Measurements from ENCODE around the gene INTS13. TPM values are rescaled to one million over a fixed set of nuclear protein-coding genes. Genes with fewer than 3 reads are reported as not detected.
A peak's percentile ranks its signal among the peaks of the same experiment; 100 is the strongest.

The INTS13 gene
- total and polyA plus RNA-seq, 2 donors (not counting 3 experiments of a cell fraction or from before 2014, with no cell fraction given) = 8.7 to 35.9 TPM

DNA sequence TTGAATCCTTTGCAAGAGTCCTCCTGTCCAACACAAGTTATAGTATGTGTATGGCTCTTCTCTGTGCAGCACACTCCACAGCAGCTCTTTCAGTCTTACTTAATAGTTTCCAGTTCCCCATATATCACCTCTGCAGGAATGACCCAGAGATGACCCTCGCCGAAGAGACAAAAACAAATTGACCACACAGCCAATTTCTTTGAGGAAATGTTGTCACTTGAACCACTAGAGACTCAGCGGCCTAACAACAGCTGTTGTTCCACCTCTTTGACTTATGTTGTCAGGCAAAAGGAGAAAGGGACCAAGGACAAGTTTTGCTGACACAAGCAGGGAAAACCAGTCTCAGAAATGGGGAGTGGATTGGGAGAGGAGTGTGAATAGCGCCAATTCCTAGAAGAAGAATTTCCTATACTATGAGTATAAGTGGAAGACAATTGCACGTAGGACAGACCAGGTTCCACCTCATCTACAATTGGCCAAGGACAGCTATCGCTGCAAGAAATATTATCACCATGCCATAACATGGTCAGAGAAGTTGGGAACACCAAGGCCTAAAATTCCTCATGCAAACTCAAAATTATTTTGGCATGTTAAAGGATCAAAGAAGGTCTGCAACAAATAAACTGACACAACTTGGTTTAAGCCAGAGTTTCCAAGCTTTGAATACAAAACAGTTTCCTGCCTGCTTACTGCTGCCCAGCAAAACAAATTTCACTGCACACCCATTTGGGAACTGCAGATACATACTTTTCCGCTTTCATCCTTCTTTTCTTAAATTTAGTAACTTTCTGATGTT lies 63.1 kb downstream of the INTS13 start:
- H3K9ac ChIP-seq (replicated peaks; ENCODE audit: extremely low read depth, insufficient read depth, low read length) = no peak overlapping the region
- H3K4me1 ChIP-seq (ENCODE audit: control insufficient read depth, extremely low read depth, insufficient read depth, low read length) = peaks cover 24% of the 10 kb centered on the region
- no peak overlapping the region for H3K27ac ChIP-seq (ENCODE audit: insufficient read depth, low read depth, low read length)
- H4K20me1 ChIP-seq (replicated peaks; ENCODE audit: control insufficient read depth, extremely low read depth, insufficient read depth, low read length) = no peaks in the 10 kb centered on the region
- H3K9me1 ChIP-seq (replicated peaks; ENCODE audit: control insufficient read depth, extremely low read depth, insufficient read depth, low read length) = no peaks in the 10 kb centered on the region
- no peak overlapping the region for H3K4me3 ChIP-seq (replicated peaks in 1 of 3; ENCODE audit: insufficient read depth in 1 of 3, low read depth in 1 of 3, low read length in 3 of 3)
- peak; percentile 52 for DNase-seq (ENCODE audit: low read depth, low spot score)
- no peak overlapping the region for H3K4me2 ChIP-seq (ENCODE audit: insufficient read depth, low read length)
- no peak for FAIRE-seq
- no peaks in the 10 kb centered on the region for H3K79me2 ChIP-seq (ENCODE audit: control insufficient read depth, insufficient read depth, low read length)
- intact Hi-C loops (cut with micrococcal nuclease) (no loop called here), dilution Hi-C loops (cut with MboI; ENCODE audit: extremely low pct_ligation_motif_present, low sequenced_read_pairs) (no loop called here)
- CTCF ChIA-PET = interaction anchor here (8.1 kb wide), 1 partner anchor 10 kb away, joined by 68 read pairs; no protein-coding TSS in a partner anchor
- POLR2A ChIA-PET = no interaction called here
- H3K27me3 ChIP-seq (ENCODE audit: control insufficient read depth in 2 of 2, insufficient read depth in 2 of 2, low read length in 2 of 2) = no peaks in the 10 kb centered on the region
- H3K9me3 ChIP-seq (replicated peaks; ENCODE audit: control insufficient read depth, insufficient read depth, low read length) = no peaks in the 10 kb centered on the region
- H2AFZ ChIP-seq (ENCODE audit: low read depth, low read length) = no peak overlapping the region
- BruUV-seq (replicated peaks) = no TSS peak
- no peak for TF ChIP-seq FOS (IDR thresholded peaks at IDR 0.05; ENCODE audit: borderline replicate concordance, insufficient read depth, low read length)
- TF ChIP-seq, protein P1, sequence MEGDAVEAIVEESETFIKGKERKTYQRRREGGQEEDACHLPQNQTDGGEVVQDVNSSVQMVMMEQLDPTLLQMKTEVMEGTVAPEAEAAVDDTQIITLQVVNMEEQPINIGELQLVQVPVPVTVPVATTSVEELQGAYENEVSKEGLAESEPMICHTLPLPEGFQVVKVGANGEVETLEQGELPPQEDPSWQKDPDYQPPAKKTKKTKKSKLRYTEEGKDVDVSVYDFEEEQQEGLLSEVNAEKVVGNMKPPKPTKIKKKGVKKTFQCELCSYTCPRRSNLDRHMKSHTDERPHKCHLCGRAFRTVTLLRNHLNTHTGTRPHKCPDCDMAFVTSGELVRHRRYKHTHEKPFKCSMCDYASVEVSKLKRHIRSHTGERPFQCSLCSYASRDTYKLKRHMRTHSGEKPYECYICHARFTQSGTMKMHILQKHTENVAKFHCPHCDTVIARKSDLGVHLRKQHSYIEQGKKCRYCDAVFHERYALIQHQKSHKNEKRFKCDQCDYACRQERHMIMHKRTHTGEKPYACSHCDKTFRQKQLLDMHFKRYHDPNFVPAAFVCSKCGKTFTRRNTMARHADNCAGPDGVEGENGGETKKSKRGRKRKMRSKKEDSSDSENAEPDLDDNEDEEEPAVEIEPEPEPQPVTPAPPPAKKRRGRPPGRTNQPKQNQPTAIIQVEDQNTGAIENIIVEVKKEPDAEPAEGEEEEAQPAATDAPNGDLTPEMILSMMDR (IDR thresholded peaks at IDR 0.05; ENCODE audit: extremely low read depth in 1 of 2, insufficient read depth in 1 of 2, low read depth in 1 of 2, low read length in 2 of 2) = no peak
- TF ChIP-seq, protein P2, sequence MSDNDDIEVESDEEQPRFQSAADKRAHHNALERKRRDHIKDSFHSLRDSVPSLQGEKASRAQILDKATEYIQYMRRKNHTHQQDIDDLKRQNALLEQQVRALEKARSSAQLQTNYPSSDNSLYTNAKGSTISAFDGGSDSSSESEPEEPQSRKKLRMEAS (IDR thresholded peaks at IDR 0.05; ENCODE audit: insufficient read depth, insufficient read length) = no peak
- TF ChIP-seq JUN (IDR thresholded peaks at IDR 0.05; ENCODE audit: borderline replicate concordance, insufficient read depth, insufficient read length, low read depth) = no peak
- TF ChIP-seq POLR2AphosphoS5 (IDR thresholded peaks at IDR 0.05; ENCODE audit: insufficient read depth, low read depth, low read length) = no peak
- TF ChIP-seq MYC (IDR thresholded peaks at IDR 0.05; ENCODE audit: low read depth, low read length) = no peak
- TF ChIP-seq POLR2A (IDR thresholded peaks at IDR 0.05; ENCODE audit: low read depth, low read length) = no peak
- TF ChIP-seq GATA2 (IDR thresholded peaks at IDR 0.05; ENCODE audit: insufficient read depth, insufficient read length, low read depth, low read length) = no peak
- TF ChIP-seq EZH2 (IDR thresholded peaks at IDR 0.05; ENCODE audit: borderline replicate concordance, low read depth, low read length, severe bottlenecking) = no peak
- no peaks in the 10 kb centered on the region for H3K36me3 ChIP-seq (ENCODE audit: control insufficient read depth in 2 of 2, extremely low read depth in 1 of 2, insufficient read depth in 2 of 2, low read length in 2 of 2)

Data from endothelial cell of umbilical vein (primary cell).